OCI-LY7 (cell line): Measurements from ENCODE around the gene MTA3.
"Not testable (repeated sequence)": the region's sequence is repeated elsewhere in the genome, so short reads cannot be mapped to it uniquely, and the experiment has no call there.

ENCODE experiments used
- EZH2phosphoT487 ChIP-seq: fragments of 200-600 bp; sonication (generic); IDR thresholded peaks from 2 replicates; pipeline ENCODE4 v1.6.1; 2018; ENCODE audit warnings: low read depth, borderline replicate concordance, mild to moderate bottlenecking, mixed run types, antibody characterized with exemption, low read length, moderate library complexity, mixed read lengths
- TF ChIP-seq, protein P1 (sequence below): fragments of 200-600 bp; sonication (generic); conservative IDR thresholded peaks from 2 replicates; pipeline ENCODE4 v1.5.1; 2014; ENCODE audit warnings: mild to moderate bottlenecking, antibody characterized with exemption, low read length, moderate library complexity, mixed read lengths

DNA sequence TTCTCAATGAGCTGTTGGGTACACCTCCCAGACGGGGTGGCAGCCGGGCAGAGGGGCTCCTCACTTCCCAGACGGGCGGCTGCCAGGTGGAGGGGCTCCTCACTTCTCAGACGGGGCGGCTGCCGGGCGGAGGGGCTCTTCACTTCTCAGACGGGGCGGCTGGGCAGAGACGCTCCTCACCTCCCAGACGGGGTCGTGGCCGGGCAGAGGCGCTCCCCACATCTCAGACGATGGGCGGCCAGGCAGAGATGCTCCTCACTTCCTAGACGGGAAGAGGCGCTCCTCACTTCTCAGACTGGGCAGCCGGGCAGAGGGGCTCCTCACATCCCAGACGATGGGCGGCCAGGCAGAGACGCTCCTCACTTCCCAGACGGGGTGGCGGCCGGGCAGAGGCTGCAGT lies 53.2 kb downstream of the MTA3 start:
- TF ChIP-seq, protein P1, sequence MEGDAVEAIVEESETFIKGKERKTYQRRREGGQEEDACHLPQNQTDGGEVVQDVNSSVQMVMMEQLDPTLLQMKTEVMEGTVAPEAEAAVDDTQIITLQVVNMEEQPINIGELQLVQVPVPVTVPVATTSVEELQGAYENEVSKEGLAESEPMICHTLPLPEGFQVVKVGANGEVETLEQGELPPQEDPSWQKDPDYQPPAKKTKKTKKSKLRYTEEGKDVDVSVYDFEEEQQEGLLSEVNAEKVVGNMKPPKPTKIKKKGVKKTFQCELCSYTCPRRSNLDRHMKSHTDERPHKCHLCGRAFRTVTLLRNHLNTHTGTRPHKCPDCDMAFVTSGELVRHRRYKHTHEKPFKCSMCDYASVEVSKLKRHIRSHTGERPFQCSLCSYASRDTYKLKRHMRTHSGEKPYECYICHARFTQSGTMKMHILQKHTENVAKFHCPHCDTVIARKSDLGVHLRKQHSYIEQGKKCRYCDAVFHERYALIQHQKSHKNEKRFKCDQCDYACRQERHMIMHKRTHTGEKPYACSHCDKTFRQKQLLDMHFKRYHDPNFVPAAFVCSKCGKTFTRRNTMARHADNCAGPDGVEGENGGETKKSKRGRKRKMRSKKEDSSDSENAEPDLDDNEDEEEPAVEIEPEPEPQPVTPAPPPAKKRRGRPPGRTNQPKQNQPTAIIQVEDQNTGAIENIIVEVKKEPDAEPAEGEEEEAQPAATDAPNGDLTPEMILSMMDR = not testable (repeated sequence)
- TF ChIP-seq EZH2phosphoT487 = not testable (repeated sequence)
